ENCODE results near the gene FOXA3. TPM values are rescaled to one million over a fixed set of nuclear protein-coding genes. Genes with fewer than 3 reads are reported as not detected.

FOXA3 gene
- total RNA-seq, 2 donors from 2014 or later = not detected

- Mint-ChIP-seq H3K4me1 (no peaks in the 10 kb centered on the region), H3K27ac (no peak overlapping the region), H3K27me3 (peaks cover 28% of the 10 kb centered on the region), H3K4me3 (no peak overlapping the region), H3K36me3 (ENCODE audit: low read depth) (peaks cover 4% of the 10 kb centered on the region)
- DNase-seq (no peak), ATAC-seq (no peak)
- no peaks in the 10 kb centered on the region for H3K9me3 ChIP-seq (ENCODE audit: control insufficient read depth, low read length, poor library complexity, severe bottlenecking)
These were observed 53.4 kb downstream of the FOXA3 start for GRCh38 chr19:45917421-45918091.

- no peaks in the 10 kb centered on the region for H3K9me3 ChIP-seq (ENCODE audit: control insufficient read depth, low read length, poor library complexity, severe bottlenecking)
- Mint-ChIP-seq H3K4me3 (no peak overlapping the region), H3K27ac (no peak overlapping the region), H3K4me1 (no peaks in the 10 kb centered on the region), H3K27me3 (peaks cover 19% of the 10 kb centered on the region), H3K36me3 (ENCODE audit: low read depth) (peaks cover 4% of the 10 kb centered on the region)
- ATAC-seq (no peak), DNase-seq (no peak)
These were observed 54.6 kb downstream of the FOXA3 start for GRCh38 chr19:45918721-45919120.

- peaks cover 18% of the 10 kb centered on the region for H3K27me3 Mint-ChIP-seq
- peaks cover 4% of the 10 kb centered on the region for H3K36me3 Mint-ChIP-seq (ENCODE audit: low read depth)
- no peaks in the 10 kb centered on the region for H3K4me1 Mint-ChIP-seq
- ATAC-seq (no peak), DNase-seq (no peak)
- H3K4me3 Mint-ChIP-seq = no peak overlapping the region
- no peak overlapping the region for H3K27ac Mint-ChIP-seq
- H3K9me3 ChIP-seq (ENCODE audit: control insufficient read depth, low read length, poor library complexity, severe bottlenecking) = no peaks in the 10 kb centered on the region
These were observed 55.6 kb downstream of the FOXA3 start for GRCh38 chr19:45919678-45920077.

GRCh38 chr19:45920458-45920857 lies 56.3 kb downstream of the FOXA3 start:
- ATAC-seq (no peak), DNase-seq (no peak)
- H3K27me3 Mint-ChIP-seq = peaks cover 18% of the 10 kb centered on the region
- no peak overlapping the region for H3K27ac Mint-ChIP-seq
- H3K36me3 Mint-ChIP-seq (ENCODE audit: low read depth) = peaks cover 4% of the 10 kb centered on the region
- no peaks in the 10 kb centered on the region for H3K9me3 ChIP-seq (ENCODE audit: control insufficient read depth, low read length, poor library complexity, severe bottlenecking)
- H3K4me1 Mint-ChIP-seq = no peaks in the 10 kb centered on the region
- no peak overlapping the region for H3K4me3 Mint-ChIP-seq

DNA sequence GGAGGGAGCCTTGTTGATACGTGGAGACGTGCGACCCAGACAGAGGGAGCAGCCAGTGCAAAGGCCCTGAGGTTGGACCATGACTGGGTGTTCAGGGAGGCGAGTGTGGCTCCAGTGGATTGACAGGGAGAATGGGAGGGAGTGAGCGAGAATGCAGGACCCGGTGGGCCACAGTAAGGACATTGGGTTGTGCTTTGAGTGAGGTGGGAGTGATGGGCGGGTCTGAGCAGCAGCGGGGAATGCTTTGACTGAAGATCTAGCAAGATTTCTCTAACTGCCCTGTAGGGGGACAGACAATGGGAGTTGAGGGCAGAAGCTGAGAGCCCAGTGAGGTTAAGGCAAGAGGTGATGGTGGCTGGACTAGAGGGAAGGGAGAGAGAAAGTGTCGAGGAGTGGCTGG lies 58.2 kb downstream of the FOXA3 start:
- H3K27ac Mint-ChIP-seq = no peak overlapping the region
- peaks cover 4% of the 10 kb centered on the region for H3K36me3 Mint-ChIP-seq (ENCODE audit: low read depth)
- H3K27me3 Mint-ChIP-seq = peaks cover 12% of the 10 kb centered on the region
- ATAC-seq (no peak), DNase-seq (no peak)
- H3K9me3 ChIP-seq (ENCODE audit: control insufficient read depth, low read length, poor library complexity, severe bottlenecking) = no peaks in the 10 kb centered on the region
- H3K4me3 Mint-ChIP-seq = no peak overlapping the region
- H3K4me1 Mint-ChIP-seq = peaks cover 2% of the 10 kb centered on the region

Other genes starting within 250 kb of the FOXA3 start
- gene EML2, start 224.9 kb upstream of the FOXA3 start, total RNA-seq = 10 to 100 TPM; 58.1 to 61.2 TPM
- 1 to 10 TPM; 2.3 to 4.6 TPM for gene GIPR, start 196.1 kb upstream of the FOXA3 start, total RNA-seq
- gene SNRPD2, start 172.4 kb upstream of the FOXA3 start, total RNA-seq = 100 to 1,000 TPM; 333 to 339 TPM
- 10 to 100 TPM in 1 of 2 donors, 1 to 10 TPM in 1; 7.1 to 13.2 TPM for gene QPCTL, start 171.7 kb upstream of the FOXA3 start, total RNA-seq
- gene FBXO46, start 133.4 kb upstream of the FOXA3 start, total RNA-seq = 10 to 100 TPM; 19.4 to 23.2 TPM
- not detected for gene MEIOSIN, start 130.9 kb upstream of the FOXA3 start, total RNA-seq
- gene SIX5, start 95.1 kb upstream of the FOXA3 start, total RNA-seq = under 1 TPM; 0.42 to 0.44 TPM
- gene DMPK, start 81.8 kb upstream of the FOXA3 start, total RNA-seq = 10 to 100 TPM; 18.7 to 35.8 TPM
- gene DMWD, start 71.5 kb upstream of the FOXA3 start, total RNA-seq = 10 to 100 TPM; 28.3 to 49.1 TPM
- under 1 TPM; 0.10 to 0.34 TPM for gene RSPH6A, start 49.0 kb upstream of the FOXA3 start, total RNA-seq
- gene SYMPK, start 1.2 kb upstream of the FOXA3 start, total RNA-seq = 10 to 100 TPM; 75.5 to 81.6 TPM
- 10 to 100 TPM; 16.0 to 18.7 TPM for gene IRF2BP1, start 21.8 kb downstream of the FOXA3 start, total RNA-seq
- 1 to 10 TPM; 7.1 to 7.5 TPM for gene MYPOP, start 38.3 kb downstream of the FOXA3 start, total RNA-seq
- gene NANOS2, start 50.5 kb downstream of the FOXA3 start, total RNA-seq = not detected
- not detected for gene NOVA2, start 109.5 kb downstream of the FOXA3 start, total RNA-seq
- 10 to 100 TPM; 13.5 to 15.6 TPM for gene CCDC61, start 131.1 kb downstream of the FOXA3 start, total RNA-seq
- not detected for gene PGLYRP1, start 158.7 kb downstream of the FOXA3 start, total RNA-seq
- not detected for gene IGFL4, start 176.7 kb downstream of the FOXA3 start, total RNA-seq

Data from T-helper 17 cell (primary cell).